Stimulated activated CD8-positive, alpha-beta memory T cell treated with anti-CD3 and anti-CD28 coated beads, Interleukin-7, amount 100 ng/mL, for 48 hours (primary cell): ENCODE measurements around the gene MADCAM1.
"Not testable (repeated sequence)": the region's sequence is repeated elsewhere in the genome, so short reads cannot be mapped to it uniquely, and the experiment has no call there.

Experiments
- DNase-seq, 2 donors: peaks; one replicate each; pipeline ENCODE4 v3.0.0-alpha.2; 2020; ENCODE audit warnings: low read depth in 1 of 2; ENCODE audit errors: extremely low read depth in 1 of 2

The MADCAM1 gene

GRCh38 chr19:496112-496665, at the start of gene MADCAM1:
MADCAM1 (plus strand) TSS chr19:496486; CDS start chr19:496500, 14 bp downstream.
- DNase-seq, result no peak

GRCh38 chr19:447064-447426, 49.2 kb upstream of the MADCAM1 start:
- no peak for DNase-seq

GRCh38 chr19:447816-448560, 48.3 kb upstream of the MADCAM1 start:
- DNase-seq, result no peak

- DNase-seq, result no peak
These were observed 46.4 kb upstream of the MADCAM1 start for GRCh38 chr19:449916-450315.

- DNase-seq, result not testable (repeated sequence)
These were observed 45.3 kb upstream of the MADCAM1 start for GRCh38 chr19:450912-451481.

GRCh38 chr19:452829-453228, 43.5 kb upstream of the MADCAM1 start:
- DNase-seq, result no peak

GRCh38 chr19:453606-454005, 42.7 kb upstream of the MADCAM1 start:
- DNase-seq, result no peak

- DNase-seq, result no peak
These were observed 41.1 kb upstream of the MADCAM1 start for GRCh38 chr19:455031-455705.

GRCh38 chr19:455851-456546, 40.3 kb upstream of the MADCAM1 start:
- no peak for DNase-seq

- no peak for DNase-seq
These were observed 39.7 kb upstream of the MADCAM1 start for GRCh38 chr19:456547-457110.

- DNase-seq, result no peak
These were observed 38.6 kb upstream of the MADCAM1 start for GRCh38 chr19:457636-458035.

- DNase-seq, result no peak
These were observed 37.9 kb upstream of the MADCAM1 start for GRCh38 chr19:458091-459042.

- no peak for DNase-seq
These were observed 36.4 kb upstream of the MADCAM1 start for GRCh38 chr19:459724-460511.

- DNase-seq, result no peak
These were observed 35.2 kb upstream of the MADCAM1 start, which contains the start of gene SHC2 for GRCh38 chr19:460877-461720. SHC2 (minus strand) TSS chr19:461033; CDS start chr19:460996, 37 bp downstream.

GRCh38 chr19:461721-462551, 34.4 kb upstream of the MADCAM1 start:
- DNase-seq, result no peak

GRCh38 chr19:463483-464207, 32.6 kb upstream of the MADCAM1 start:
- DNase-seq, result no peak

- no peak for DNase-seq
These were observed 32.1 kb upstream of the MADCAM1 start for GRCh38 chr19:464208-464545.
